Ishikawa (cell line): ENCODE data around the gene NHLRC1.

Source experiments
- CEBPB ChIP-seq: IDR thresholded peaks from 2 replicates; pipeline ENCODE4 v1.6.1; 2012
- CREB1 ChIP-seq: IDR thresholded peaks from 2 replicates; pipeline ENCODE4 v1.6.1; 2012; ENCODE audit warnings: low read depth
- EGR1 ChIP-seq: IDR thresholded peaks from 2 replicates; pipeline ENCODE4 v1.6.1; 2012
- EP300 ChIP-seq: IDR thresholded peaks from 2 replicates; pipeline ENCODE4 v1.6.1; 2012; ENCODE audit warnings: borderline replicate concordance
- FOXM1 ChIP-seq: IDR thresholded peaks from 2 replicates; pipeline ENCODE4 v1.6.1; 2012; ENCODE audit warnings: low read depth, borderline replicate concordance
- MAX ChIP-seq: IDR thresholded peaks from 2 replicates; pipeline ENCODE4 v1.6.1; 2012
- NFIC ChIP-seq: IDR thresholded peaks from 2 replicates; pipeline ENCODE4 v1.6.1; 2012
- RAD21 ChIP-seq: IDR thresholded peaks from 2 replicates; pipeline ENCODE4 v1.6.1; 2012; ENCODE audit warnings: low read depth
- REST ChIP-seq: IDR thresholded peaks from 2 replicates; pipeline ENCODE4 v1.6.1; 2012; ENCODE audit warnings: low read depth, mild to moderate bottlenecking
- TAF1 ChIP-seq: IDR thresholded peaks from 2 replicates; pipeline ENCODE4 v1.6.1; 2012; ENCODE audit warnings: low read depth, mild to moderate bottlenecking
- TCF12 ChIP-seq: IDR thresholded peaks from 2 replicates; pipeline ENCODE4 v1.6.1; 2012; ENCODE audit warnings: low read depth
- TEAD4 ChIP-seq: IDR thresholded peaks from 2 replicates; pipeline ENCODE4 v1.6.1; 2012
- USF1 ChIP-seq: IDR thresholded peaks from 2 replicates; pipeline ENCODE4 v1.6.1; 2012
- YY1 ChIP-seq: IDR thresholded peaks from 2 replicates; pipeline ENCODE4 v1.6.1; 2012; ENCODE audit warnings: low read depth
- ZBTB7A ChIP-seq: IDR thresholded peaks from 2 replicates; pipeline ENCODE4 v1.6.1; 2012; ENCODE audit warnings: low read depth

NHLRC1 gene

GRCh38 chr6:18115356-18115755, 7.1 kb downstream of the NHLRC1 start:
- TF ChIP-seq ZBTB7A (no peak), YY1 (no peak), NFIC (no peak), TAF1 (no peak), TCF12 (no peak), USF1 (no peak)

- TF ChIP-seq CEBPB (no peak), NFIC (no peak), MAX (no peak), TEAD4 (no peak), USF1 (no peak), RAD21 (no peak), ZBTB7A (no peak), TCF12 (no peak), CREB1 (no peak), FOXM1 (no peak)
These were observed 12.3 kb downstream of the NHLRC1 start for GRCh38 chr6:18110162-18110561.

GRCh38 chr6:18107061-18107460, 15.4 kb downstream of the NHLRC1 start:
- no peak for TF ChIP-seq REST
- TF ChIP-seq CEBPB: no peak
- no peak for TF ChIP-seq TCF12
- no peak for TF ChIP-seq RAD21

- TF ChIP-seq TCF12 (no peak), REST (no peak), YY1 (no peak), FOXM1 (no peak), EGR1 (no peak), USF1 (no peak), CREB1 (no peak), CEBPB (no peak), EP300 (no peak), MAX (no peak)
These were observed 19.5 kb downstream of the NHLRC1 start for GRCh38 chr6:18102783-18103509.

- TF ChIP-seq ZBTB7A: no peak
- TF ChIP-seq REST: no peak
- TF ChIP-seq RAD21: no peak
- TF ChIP-seq TAF1: no peak
- no peak for TF ChIP-seq MAX
These were observed 20.6 kb downstream of the NHLRC1 start for GRCh38 chr6:18101873-18102272.
